Right ventricle myocardium superior (tissue), 1 donor: ENCODE data around the gene LETMD1. TPM values are rescaled to one million over a fixed set of nuclear protein-coding genes. Genes with fewer than 3 reads are reported as not detected.
"Not testable (repeated sequence)": the region's sequence is repeated elsewhere in the genome, so short reads cannot be mapped to it uniquely, and the experiment has no call there.

ENCODE experiments used
- ATAC-seq: fragments of 200-7000 bp; cut with Tn5 transposase; one replicate; pipeline ENCODE4 v1.9.1; 2020; ENCODE audit warnings: mild to moderate bottlenecking; ENCODE audit not compliant: poor library complexity
- DNase-seq: peaks from one replicate; pipeline ENCODE4 v3.0.0-alpha.2; 2020
- intact Hi-C: fragments of 100-400 bp; cut with DNase I; formaldehyde crosslinking; loops from one replicate; pipeline ENCODE4 v1.11.2; 2022
- long read RNA-seq: library from polyadenylated mRNA; unstranded; transcript quantifications from one replicate; pipeline ENCODE4 v2.0.0, GENCODE V29; 2021
- total RNA-seq: library from RNA; stranded (reverse); fragmentation: NEBNext Ultra II Directional; extraction: Animal tissue kit (Norgen Biotek cat#: 25700); gene quantifications from one replicate; pipeline ENCODE4 v1.2.1, GENCODE V29; 2021
- donor health status: DM: no; HTN: yes; CAD: no; lungs with severe emphysema.

LETMD1 gene
- total RNA-seq, result 19.7 TPM
- long read RNA-seq, transcript LETMD1-201 (9 exons, 2,112 nt), result major isoform, 20 of 45 reads
- long read RNA-seq, partial matches to known transcripts, result 3 of 45 reads
- long read RNA-seq, other reads (novel, unspliced or antisense), result 13 of 45 reads

- DNase-seq, result peak; percentile 94
- intact Hi-C loops, result loop anchor here (2.0 kb wide), 1 partner anchor 293 kb away; no protein-coding TSS in a partner anchor
- ATAC-seq, result peak; percentile 100
Observed at GRCh38 chr12:51047655-51048540, at the start of gene LETMD1. LETMD1 (plus strand) TSS chr12:51048327; CDS start chr12:51048357, 30 bp downstream.

- intact Hi-C loops, result no loop called here
- ATAC-seq (no peak), DNase-seq (no peak)
Observed at GRCh38 chr12:50999093-50999492, 49.0 kb upstream of the LETMD1 start.

DNA sequence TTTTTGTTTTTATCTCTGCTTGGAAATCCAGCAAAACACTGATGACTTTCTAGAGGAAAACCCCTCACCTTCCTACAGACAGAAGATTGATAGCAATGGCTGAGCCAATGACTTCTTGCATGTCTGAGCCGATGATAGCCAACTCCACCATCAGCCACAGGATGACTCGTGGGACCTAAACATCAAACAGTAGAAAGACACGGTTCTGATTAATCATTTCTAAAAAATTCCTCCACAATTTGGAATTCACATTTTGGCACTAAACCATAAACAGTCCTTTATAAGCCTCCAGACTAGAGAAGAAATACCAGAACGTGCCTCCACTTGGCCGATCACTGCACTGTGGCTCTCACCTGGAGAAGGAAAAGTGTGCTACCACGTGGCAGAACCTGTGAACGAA, 47.9 kb upstream of the LETMD1 start:
- intact Hi-C loops, result no loop called here
- DNase-seq, result no peak
- ATAC-seq, result no peak

DNA sequence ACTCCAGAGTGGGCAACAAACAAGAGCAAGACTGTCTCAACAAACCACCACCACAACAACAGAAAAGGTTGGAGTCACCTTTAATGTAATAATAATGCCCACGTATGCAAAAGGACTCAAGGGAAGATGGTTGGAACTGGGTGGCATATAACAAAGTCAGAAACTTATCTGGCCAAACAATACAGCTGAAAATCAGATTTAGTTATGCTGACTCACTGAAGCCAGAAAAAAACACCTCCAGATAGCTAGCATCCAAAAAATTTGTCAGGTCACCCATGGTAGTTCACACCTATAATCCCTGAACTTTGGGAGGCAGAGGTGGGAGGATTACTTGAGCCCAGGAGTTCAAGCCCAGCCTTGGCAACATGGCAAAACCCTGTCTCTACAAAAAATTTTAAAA, 46.3 kb upstream of the LETMD1 start:
- DNase-seq, result no peak
- intact Hi-C loops, result no loop called here
- no peak for ATAC-seq

- intact Hi-C loops, result no loop called here
- ATAC-seq (no peak), DNase-seq (no peak)
Observed at GRCh38 chr12:51004504-51004903, 43.6 kb upstream of the LETMD1 start.

DNA sequence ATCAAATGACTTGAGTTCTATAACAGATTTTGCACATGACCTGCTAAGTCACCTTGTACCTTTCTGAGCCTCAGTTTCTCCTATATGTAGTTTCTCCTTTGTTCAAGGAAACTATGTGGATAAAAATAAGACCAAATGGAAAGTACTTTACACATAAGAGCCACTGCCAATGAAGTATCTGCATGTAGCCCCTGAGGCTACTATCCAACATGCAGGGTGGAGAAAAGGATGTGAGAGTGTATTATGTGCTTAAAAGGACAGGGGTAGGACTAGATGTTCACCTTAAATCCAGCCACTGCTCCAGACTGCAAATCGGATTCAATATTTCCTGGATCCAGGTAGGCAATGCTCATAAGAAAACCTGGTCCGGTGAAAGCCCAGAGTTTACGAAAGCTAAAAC, 43.1 kb upstream of the LETMD1 start:
- no peak for DNase-seq
- no peak for ATAC-seq
- intact Hi-C loops, result no loop called here

DNA sequence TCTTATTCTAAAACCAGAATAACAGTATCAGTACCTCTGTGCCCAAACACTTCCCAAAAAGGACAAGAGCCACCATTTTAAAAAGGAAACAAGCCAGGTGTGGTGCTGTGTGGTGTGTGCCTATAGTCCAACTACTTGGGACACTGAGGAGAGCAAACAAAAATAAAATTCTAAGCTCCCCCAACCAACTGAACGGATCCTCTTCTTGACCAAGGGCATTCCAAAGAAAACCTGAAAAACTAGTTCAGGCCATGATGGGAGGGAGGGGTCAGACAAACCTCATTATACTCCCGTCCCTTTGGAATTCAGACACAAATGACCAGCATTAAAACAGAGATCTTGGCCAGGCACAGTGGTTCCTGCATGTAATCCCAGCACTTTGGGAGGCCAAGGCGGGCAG, 42.5 kb upstream of the LETMD1 start:
- intact Hi-C loops, result no loop called here
- ATAC-seq (no peak), DNase-seq (no peak)

- no peak for DNase-seq
- intact Hi-C loops, result no loop called here
- no peak for ATAC-seq
Observed at GRCh38 chr12:51008329-51009055, 39.6 kb upstream of the LETMD1 start.

- ATAC-seq, result peak; percentile 92
- intact Hi-C loops, result no loop called here
- peak; percentile 74 for DNase-seq
Observed at GRCh38 chr12:51009056-51009440, 39.1 kb upstream of the LETMD1 start.

DNA sequence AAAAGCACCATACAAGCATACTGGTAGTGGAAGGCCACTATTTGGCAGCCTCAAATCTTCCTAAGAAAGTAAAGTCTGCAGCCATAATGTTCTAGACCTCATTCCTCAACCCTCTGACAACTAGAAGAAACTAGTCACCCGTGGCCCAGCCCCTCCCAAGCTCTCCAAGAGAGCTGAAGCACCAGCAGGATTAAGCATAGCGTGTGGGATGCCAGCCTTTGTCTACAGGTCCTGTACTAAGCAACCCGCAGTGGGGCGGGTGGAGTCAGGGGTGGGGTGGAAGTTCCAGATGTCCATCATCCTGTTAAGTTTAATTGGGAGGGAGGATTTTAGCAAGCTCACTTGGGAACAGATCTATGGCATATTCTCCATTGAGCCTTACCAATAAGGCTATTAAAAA, 36.2 kb upstream of the LETMD1 start:
- no peak for ATAC-seq
- intact Hi-C loops, result no loop called here
- no peak for DNase-seq

GRCh38 chr12:51012570-51013236, 35.4 kb upstream of the LETMD1 start:
- DNase-seq, result no peak
- no peak for ATAC-seq
- intact Hi-C loops, result no loop called here

GRCh38 chr12:51013441-51013840, 34.7 kb upstream of the LETMD1 start:
- no peak for ATAC-seq
- intact Hi-C loops, result no loop called here

DNA sequence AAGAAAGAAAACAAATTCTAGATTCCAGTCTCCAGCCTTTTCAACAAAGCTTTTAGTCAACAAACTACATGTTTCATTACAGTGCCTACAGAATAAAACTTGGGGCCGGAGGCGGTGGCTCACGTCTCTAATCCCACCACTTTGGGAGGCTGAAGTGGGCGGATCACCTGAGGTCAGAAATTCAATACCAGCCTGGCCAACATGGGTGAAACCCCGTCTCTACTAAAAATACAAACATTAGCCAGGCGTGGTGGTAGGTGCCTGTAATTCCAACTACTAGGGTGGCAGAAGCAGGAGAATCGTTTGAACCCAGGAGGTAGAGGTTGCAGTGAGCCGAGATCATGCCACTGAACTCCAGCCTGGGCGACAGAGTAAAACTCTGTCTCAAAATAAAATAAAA, 33.7 kb upstream of the LETMD1 start:
- DNase-seq, ATAC-seq, intact Hi-C loops: not testable (repeated sequence)

More at GRCh38 chr12:51013441-51013840, 34.7 kb upstream of the LETMD1 start:
- DNase-seq, result no peak

DNA sequence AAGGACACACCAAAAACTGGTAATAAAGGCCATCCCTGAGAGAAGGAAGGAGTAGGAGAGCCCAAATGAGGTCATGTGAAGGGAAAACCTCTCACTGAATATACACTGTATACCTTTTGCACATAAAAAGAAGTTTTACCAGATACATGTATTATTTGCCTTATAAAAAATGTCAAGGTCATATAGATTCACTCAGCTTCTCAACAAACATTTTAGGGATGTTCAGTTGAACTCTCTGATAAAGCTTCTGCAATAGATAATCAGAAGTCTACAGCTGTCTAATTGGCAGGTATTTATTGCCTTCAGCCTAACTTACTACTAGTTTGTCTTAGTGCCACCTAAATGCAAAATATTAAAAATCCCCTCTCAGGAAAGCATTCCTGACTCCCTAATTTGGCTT, 30.7 kb upstream of the LETMD1 start:
- DNase-seq, result no peak
- intact Hi-C loops, result no loop called here
- no peak for ATAC-seq

DNA sequence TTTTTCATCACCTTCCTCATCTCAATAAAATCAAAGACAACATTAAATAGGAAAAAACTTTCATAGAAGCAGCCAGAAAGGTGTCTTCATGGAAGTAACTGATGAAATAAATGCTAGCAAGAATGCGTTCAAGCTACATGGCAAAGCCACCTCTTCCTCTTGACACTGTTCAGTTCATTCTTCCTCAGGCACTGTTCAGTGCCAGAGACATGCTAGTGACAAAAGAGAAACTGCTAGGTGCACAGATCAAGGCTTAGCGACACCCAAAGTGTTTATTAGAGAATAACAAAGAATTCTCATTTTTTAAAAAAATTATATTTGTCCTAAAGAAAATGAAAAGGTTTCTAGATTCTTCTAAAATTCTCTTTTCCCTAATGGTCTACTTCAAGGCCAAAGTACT, 29.2 kb upstream of the LETMD1 start:
- DNase-seq (no peak), ATAC-seq (no peak)
- intact Hi-C loops, result no loop called here

- no peak for DNase-seq
- no peak for ATAC-seq
- intact Hi-C loops, result no loop called here
Observed at GRCh38 chr12:51019927-51020326, 28.2 kb upstream of the LETMD1 start.

DNA sequence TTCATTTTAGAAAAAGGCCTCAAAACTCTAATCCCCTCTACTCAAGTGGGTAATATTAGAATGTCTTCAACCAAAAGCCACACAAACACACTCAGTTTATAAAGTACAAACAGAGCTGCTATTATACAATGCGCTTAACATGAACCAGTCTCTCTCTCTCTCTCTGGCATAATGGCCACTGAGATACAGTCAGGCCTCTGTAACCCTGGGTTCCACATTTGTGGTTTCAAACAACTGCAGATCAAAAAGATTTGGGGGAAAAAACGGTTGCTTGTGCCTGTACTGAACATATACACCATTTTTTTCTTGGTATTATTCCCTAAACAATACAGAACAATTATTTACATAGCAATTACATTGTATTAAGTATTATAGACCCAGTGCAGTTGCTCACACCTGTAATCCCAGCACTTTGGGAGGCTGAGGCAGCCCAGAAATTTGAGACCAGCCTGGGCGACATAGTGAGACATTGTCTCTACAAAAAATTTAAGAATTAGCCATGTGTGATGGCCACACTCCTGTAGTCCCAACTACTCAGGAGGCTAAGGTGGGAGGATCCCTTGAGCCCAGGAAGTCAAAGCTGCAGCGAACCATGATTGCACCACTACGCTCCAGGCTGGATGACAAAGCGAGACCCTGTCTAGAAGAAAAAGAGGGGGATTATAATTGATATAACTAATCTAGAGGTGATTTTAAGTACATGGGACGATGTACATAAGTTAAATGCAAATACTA, 27.5 kb upstream of the LETMD1 start:
- ATAC-seq (no peak), DNase-seq (no peak)
- intact Hi-C loops, result no loop called here

GRCh38 chr12:51021694-51022093, 26.4 kb upstream of the LETMD1 start:
- ATAC-seq (no peak), DNase-seq (no peak)
- intact Hi-C loops, result no loop called here
